ENCODE measurements around the gene MACROD2.

GRCh38 chr20:14313341-14314020 is 318.2 kb downstream of the MACROD2 start:
- no peak for TF ChIP-seq YY1 (IDR thresholded peaks at IDR 0.05; ENCODE audit: insufficient read depth, insufficient read length)
- no peak for TF ChIP-seq SUZ12 (IDR thresholded peaks at IDR 0.05; ENCODE audit: extremely low read depth, insufficient read depth, insufficient read length)
